Prostate gland (tissue), 2 donors: Measurements from ENCODE around the gene MEF2A.

Experiments used
- POLR2A ChIP-seq: fragments of 450-650 bp; IDR thresholded peaks from one replicate; pipeline ENCODE4 v1.6.1; 2016; ENCODE audit warnings: antibody characterized with exemption, mild to moderate bottlenecking
- POLR2AphosphoS5 ChIP-seq: sonication (generic); formaldehyde crosslinking; IDR thresholded peaks from one replicate; pipeline ENCODE4 v1.6.1; 2017; ENCODE audit warnings: antibody characterized with exemption
- TF ChIP-seq, protein P1 (sequence below), 4 experiments: fragments of 200-600 bp in 2 of 4; fragments of 450-650 bp in 2 of 4; sonication (generic) in 2 of 4; IDR thresholded peaks; 1 replicate in 3 of 4; 2 replicates in 1 of 4; pipeline ENCODE4 v1.5.1; 2016 to 2019; ENCODE audit warnings: antibody characterized with exemption in 4 of 4, mild to moderate bottlenecking in 2 of 4, moderate library complexity in 2 of 4

DNA sequence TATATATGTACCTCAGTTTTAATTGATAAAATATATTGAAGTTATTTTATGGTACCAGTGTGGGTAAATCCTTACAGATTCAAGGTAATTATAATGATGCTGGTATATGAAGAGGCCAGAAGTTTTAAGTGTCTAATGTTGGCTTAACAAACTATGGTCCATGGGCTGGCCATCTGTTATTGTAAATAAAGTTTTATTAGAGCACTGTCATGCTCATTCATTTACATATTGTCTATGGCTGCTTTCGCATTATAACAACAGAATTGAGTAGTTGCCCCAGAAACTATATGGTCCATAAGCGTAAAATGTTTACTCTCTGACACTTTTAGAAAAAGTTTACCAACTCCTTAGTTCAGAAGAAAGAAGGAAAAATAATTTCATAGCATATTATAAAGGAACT is 67.9 kb downstream of the MEF2A start:
- TF ChIP-seq, protein P1, sequence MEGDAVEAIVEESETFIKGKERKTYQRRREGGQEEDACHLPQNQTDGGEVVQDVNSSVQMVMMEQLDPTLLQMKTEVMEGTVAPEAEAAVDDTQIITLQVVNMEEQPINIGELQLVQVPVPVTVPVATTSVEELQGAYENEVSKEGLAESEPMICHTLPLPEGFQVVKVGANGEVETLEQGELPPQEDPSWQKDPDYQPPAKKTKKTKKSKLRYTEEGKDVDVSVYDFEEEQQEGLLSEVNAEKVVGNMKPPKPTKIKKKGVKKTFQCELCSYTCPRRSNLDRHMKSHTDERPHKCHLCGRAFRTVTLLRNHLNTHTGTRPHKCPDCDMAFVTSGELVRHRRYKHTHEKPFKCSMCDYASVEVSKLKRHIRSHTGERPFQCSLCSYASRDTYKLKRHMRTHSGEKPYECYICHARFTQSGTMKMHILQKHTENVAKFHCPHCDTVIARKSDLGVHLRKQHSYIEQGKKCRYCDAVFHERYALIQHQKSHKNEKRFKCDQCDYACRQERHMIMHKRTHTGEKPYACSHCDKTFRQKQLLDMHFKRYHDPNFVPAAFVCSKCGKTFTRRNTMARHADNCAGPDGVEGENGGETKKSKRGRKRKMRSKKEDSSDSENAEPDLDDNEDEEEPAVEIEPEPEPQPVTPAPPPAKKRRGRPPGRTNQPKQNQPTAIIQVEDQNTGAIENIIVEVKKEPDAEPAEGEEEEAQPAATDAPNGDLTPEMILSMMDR (IDR thresholded peaks at IDR 0.05), result no peak
- TF ChIP-seq POLR2A, result no peak
- TF ChIP-seq POLR2AphosphoS5, result no peak
